Activated CD4-positive, alpha-beta T cell treated with anti-CD3 and anti-CD28 coated beads for 24 hours (primary cell): ENCODE measurements around the gene TRIML1.

Experiments
- DNase-seq, 2 donors: peaks; one replicate each; pipeline ENCODE4 v3.0.0-alpha.2; 2020; ENCODE audit warnings: low read depth in 2 of 2

The TRIML1 gene, protein sequence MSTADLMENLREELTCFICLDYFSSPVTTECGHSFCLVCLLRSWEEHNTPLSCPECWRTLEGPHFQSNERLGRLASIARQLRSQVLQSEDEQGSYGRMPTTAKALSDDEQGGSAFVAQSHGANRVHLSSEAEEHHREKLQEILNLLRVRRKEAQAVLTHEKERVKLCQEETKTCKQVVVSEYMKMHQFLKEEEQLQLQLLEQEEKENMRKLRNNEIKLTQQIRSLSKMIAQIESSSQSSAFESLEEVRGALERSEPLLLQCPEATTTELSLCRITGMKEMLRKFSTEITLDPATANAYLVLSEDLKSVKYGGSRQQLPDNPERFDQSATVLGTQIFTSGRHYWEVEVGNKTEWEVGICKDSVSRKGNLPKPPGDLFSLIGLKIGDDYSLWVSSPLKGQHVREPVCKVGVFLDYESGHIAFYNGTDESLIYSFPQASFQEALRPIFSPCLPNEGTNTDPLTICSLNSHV

DNA sequence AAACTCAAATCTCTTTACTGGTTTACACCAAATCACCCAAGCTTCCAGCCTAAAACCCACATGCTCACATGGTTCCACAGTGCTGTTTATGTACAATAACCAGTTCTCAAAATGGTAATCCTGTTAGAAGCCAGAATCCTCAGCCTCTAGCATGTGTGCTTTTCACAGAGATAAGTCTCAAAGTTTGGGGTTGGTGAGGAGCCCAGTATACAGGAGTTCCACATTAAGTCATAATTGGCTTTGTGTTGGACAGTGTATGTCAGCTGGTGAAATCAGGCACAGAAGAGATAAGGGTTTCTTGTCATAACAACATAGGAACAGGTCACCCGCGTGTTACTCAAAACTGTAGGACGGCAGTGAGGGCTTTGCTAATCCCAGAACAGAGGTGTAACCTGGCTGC lies at the start of gene TRIML1:
Gene TRIML1, plus strand, starts transcription at position 301 of the 400 bp plus-strand sequence. CDS start 118 bp downstream, outside the sequence.
- DNase-seq: no peak

DNA sequence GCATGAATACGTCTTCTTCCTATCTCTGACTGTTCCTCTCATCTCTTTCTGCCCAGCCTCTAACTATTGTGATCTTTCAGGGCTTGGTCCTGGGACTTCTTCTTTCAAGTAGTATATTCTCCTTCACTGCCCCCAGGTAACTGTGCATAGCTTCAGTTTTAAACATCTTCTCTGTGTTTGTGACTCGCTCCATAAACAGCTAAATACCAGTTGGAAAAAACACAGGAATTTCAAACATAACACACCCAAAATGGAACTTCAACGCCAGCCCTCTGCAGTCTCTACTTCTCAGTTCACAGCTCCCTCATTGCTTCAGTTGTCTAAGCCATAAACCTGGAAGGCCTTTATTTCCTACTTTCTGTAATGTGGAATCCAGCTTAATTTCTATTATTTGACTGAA lies 46.4 kb upstream of the TRIML1 start:
- DNase-seq: no peak

DNA sequence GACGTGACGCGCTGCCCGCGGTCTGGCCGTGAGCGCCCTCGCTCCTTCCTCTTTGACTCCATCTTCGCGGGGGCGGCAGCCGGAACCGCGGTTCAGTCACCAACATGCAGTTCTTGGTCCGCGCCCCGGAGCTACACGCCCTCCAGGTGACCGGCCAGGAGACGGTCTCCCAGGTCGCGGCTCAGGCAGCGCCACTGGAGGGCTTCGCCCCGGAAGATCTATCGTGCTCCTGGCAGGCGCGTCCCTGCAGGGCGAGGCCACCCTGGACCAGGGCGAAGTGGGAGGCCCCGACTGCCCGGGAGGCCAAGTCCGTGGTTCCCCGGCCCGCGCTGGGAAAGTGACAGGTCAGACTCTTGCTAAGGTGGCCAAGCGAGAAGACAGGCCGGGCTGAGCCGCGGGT lies 32.8 kb upstream of the TRIML1 start:
- DNase-seq: no peak

DNA sequence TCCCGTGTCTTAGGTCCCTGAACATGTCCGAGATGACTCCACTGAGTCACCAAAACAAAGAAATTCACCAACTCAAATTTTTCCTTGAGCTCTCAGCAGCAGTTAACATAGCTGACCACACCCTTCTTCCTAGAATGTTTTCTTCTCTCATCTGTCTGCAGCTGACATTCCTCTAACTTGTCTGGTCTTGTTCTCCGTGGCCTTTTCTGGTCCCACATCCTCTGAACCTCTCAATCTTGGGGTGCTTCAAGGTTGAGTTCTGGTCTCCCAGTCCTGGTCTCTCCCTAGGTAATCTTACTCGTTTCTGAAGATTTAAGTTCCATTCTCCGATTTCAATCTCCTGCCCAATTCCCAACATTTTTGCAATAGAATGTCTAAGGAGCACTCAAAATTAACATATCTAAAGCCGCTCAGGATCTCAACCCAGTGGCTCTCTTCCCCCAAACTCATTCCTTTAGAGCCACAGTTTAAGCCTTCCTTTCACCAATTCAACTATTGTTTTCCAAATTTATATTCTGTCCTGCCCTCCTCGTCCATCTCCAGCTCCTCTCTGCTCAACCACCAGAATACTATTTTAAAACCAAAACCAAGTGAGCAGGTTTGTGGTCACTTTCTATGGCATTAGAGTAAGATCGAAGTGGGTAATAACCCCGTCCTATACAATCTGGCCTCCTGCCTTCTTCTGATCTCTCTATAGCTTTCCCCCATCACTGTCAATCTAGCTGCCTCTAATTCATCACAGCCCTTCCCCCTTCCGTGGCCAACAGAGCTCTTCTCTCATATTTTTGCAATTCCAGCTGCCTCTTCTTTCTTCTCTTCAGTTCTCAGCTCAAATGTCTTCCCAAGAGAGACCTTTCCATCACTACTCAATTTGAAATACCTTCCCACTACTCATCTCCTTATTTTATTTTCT lies 31.1 kb upstream of the TRIML1 start:
- no peak for DNase-seq

DNA sequence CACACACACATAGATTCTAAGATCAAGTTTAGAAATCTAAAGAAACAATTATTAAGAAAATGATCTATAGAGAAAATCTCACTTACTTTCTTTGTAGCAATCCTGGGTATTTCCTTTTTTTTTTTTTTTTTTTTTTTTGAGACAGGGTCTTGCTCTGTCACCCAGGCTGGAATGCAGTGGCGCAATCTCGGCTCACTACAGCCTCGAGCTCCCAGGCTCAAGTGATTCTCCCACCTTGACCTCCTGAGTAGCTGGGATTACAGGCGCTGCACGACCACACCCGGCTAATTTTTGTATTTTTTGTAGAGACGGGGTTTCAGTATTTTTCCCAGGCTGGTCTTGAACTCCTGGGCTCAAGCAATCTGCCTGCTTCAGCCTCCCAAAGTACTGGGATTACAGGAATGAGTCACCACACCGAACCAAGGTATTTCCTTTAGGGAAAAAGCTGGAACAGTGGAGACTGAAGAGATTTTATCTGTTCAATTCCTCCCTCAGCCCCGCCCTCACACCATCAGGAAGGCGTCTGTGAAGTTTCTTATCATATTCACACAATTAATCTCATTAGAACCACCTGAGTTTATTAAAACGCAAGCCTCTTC lies 30.0 kb upstream of the TRIML1 start, which contains the start of gene TRIML2:
Gene TRIML2, minus strand, starts transcription at position 447 of the 599 bp plus-strand sequence. CDS start 4,235 bp downstream, outside the sequence.
- no peak for DNase-seq

DNA sequence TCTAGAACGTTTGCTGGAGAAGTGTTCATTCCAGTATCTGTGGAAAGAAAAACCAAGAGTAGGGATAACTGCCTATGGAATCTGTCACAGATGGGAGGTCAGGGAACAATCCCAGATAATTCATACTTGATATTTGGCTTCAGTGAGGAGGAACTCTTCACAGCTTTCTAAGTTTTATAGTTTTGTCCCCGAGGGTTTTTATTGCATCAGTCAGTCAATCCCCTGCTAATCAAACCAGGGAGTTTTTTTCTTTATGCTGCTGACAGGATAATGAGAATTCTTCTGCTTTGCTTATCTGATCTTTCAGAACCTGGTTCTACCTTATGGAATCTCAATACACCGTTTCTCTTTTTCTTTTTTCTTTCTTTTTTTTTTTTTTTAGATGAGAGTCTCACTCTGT lies 29.2 kb upstream of the TRIML1 start:
- no peak for DNase-seq

DNA sequence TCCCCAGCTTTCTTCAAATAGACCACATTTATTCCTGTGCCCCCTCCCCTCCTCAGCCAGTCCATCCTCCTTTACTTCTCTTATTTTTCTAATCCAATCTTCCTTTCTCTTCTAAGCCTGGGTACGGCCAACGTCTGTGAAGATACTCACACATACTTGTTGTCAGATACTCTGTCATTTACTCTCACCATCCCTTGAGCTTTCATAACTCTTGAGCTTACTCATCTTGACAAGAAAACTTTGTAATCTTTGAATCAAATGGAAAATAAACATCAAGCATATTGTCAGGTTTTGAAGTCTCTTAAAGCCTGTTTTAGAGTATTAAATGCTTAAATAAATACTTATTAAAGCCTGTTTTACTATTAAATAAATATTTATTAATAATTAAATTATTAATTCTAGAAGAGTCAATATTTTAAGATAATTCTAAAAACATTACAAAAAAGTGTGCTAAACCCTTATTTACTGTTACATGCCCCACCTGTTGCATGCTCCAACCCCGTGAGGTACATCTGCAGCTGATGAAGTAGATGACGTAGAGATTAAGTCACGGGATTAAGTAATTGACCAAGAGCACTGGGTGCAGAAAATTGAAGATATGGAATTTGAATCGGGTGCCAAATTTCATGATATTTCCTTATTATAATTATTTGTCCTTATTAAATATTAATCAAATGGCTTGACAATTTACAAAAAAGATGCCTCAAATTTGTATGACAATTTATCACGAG lies 28.3 kb upstream of the TRIML1 start:
- no peak for DNase-seq

DNA sequence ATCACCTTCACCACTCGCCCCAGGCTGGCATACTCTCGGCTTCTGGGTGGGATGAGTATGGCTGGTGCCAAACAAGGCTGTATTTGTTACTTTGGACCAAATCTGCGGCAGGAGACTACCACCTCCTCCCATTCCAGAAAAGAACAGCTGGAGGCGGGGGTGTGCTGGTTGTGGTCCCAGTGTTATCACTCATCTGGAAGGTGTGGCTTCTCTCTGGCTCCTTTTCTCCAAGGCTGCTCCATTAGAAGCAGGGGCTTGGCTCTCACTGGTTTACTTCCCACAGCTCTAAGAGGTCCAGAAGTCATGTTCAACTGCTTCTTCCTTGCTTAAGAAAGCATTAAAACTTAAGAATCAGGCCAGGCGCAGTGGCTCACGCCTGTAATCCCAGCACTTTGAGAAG lies 27.3 kb upstream of the TRIML1 start:
- DNase-seq: no peak

DNA sequence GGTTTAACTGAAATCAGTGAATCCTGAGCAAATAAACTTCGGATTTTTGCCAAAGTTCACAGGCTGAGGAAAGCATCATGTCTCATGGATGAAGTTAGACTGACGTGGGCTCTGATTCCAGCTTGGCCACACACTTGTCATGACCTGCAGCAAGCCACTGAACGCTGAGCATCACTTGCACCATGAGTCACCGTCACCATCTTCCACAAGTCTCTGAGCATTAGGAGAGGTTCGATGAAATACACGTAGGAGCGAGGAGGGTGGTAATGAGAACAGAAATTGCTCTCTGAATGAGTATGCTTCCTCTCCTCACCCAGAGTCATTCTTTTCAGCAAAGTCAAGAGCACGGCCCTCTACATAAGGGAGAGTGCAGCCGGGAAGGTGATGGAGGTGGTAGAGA lies 26.1 kb upstream of the TRIML1 start:
- DNase-seq: no peak

DNA sequence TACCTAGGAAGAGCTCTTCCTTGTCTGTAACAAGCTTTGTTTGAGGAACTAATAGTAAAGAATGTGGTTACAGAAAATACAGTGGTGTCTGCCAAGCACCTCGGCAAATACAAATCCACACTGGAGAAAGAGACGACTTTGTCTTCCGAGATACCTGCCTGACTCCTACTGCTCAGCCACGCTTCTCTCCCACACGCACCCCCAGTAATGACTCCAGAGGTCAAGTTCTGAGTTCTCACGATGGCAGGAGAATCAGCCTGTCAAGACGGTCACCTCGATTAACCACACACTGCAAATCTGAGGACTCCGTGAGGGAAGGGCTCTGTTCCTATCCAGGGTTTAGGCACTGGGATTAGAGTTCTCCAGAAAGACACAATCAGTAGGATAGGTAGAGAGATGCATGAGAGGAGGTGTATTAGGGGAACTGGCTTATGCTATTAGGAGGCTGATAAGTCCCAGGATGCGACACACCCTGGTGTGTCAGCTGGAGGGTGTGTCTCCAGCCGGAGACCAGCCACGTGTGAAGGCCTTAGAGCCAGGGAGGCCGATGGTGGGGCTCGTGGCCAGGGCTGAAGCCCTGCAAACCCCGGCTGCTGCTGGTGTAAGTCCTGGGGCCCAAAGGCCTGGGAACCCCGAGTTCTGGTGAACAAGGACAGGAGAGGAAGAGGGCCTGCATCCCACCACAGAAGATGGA lies 21.5 kb upstream of the TRIML1 start:
- DNase-seq: no peak

DNA sequence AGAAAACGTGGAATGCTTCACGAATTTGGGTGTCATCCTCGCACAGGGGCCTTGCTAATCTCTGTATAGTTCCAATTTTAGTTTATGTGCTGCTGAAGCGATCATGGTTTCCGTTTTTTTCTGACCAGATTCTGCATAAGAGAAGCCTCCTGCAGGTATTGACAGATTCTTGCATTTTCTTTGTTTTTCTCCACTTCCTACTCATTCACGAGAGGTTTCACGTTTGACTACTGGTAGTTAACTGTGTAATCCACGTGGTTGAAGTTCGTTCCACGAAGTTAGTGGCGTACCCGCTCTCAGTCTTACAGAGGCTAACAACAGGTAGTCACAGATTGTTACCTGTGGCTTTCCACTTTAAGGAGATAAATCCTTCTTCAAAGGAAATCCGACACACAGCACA lies 17.7 kb upstream of the TRIML1 start:
- DNase-seq: no peak

DNA sequence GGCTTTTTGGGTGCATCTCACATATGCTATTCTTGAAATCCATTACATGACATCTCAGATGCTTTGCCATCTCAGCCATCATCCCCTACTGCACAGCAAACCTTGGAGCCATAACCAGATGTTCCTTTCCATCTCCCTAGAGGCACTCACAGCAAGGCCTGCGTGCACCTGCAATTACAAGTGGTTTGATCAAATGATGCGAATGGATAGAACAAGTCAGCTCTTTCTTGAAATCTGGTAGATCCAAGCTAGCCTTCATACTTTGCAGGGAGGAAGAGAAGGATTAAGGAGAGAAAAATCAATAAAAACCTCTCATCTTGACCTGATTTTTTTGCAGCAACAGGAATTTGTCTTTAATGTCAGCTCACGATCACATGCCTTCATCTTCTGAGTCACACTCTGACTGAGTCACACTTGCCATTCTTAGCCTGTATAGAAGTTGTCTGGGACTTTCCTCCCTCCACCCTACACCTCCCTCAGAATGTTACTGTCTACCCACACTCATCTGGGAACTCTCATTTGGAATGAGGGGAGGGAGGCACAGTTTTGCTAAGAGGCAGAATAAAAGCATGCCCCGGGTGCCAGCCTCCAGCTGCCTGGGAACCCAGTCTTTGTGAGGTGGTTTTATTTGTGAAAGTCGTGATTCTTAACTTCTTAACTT lies 11.9 kb upstream of the TRIML1 start:
- no peak for DNase-seq

DNA sequence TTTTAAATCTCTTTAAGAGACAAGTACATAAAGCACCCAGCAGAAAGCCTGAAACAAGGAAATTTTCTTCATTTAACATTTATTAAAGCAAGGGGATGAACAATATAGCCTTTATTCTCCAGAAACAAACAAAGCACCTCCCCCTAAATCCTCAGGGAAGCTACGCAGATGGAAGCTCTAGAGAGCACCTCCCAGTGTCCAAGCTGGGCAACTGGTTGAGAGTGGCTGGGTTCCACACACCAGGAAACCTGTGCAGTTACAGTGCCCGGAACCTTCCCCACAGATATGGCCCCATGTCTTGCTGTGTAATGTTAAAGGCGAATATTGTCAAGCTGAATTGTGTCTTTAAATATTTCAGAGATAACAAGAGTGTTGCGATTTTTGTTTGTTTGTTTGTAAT lies 8.9 kb upstream of the TRIML1 start:
- no peak for DNase-seq

DNA sequence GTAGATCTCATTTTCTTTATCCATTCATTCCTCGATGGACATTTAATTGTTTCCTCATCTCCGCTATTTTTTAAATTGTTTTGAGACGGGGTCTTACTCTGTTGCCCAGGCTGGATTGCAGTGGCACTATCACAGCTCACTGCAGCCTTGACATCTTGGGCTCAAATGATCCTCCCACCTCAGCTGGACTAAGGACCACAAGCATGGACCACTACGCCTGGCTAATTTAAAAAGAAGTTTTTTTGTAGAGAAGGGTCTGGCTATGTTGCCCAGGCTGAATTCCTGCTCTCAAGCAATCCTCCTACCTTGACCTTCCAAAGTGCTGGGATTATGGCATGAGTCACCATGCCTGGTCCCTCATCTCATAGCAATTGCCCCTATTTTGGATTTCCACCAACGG lies 7.0 kb upstream of the TRIML1 start:
- DNase-seq: no peak

DNA sequence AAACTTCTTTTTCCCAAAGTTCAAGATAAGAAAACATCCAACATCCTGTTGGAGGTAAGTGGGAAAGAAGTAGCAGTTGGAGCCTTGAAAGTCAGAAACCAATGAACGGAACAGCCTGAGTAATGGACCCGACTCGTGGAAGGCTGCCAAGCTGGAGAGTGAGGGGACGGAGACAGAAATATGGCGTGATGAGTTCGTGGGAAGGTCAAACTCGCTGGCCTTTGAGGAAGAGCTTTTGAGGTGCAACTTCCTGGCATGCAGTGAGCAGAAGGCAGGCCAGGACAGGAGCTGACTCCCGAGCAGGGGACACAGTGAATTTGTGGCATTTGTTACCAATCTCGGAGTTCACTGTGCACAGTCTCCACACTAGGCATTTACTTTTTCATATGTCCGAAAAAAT lies 1.0 kb upstream of the TRIML1 start:
- DNase-seq: no peak

DNA sequence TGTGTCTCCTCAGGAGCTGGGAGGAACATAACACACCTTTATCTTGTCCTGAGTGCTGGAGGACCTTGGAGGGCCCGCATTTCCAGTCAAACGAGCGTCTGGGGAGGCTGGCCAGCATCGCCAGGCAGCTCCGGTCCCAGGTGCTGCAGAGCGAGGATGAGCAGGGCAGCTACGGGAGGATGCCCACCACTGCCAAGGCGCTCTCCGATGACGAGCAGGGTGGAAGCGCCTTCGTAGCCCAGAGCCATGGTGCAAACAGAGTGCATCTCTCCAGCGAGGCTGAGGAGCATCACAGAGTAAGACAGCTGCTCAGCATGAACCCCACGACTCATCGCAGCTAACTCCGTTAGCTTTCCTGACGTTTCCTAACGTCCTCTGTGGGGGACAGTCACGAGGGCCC lies 430 bp downstream of the TRIML1 start:
- no peak for DNase-seq

DNA sequence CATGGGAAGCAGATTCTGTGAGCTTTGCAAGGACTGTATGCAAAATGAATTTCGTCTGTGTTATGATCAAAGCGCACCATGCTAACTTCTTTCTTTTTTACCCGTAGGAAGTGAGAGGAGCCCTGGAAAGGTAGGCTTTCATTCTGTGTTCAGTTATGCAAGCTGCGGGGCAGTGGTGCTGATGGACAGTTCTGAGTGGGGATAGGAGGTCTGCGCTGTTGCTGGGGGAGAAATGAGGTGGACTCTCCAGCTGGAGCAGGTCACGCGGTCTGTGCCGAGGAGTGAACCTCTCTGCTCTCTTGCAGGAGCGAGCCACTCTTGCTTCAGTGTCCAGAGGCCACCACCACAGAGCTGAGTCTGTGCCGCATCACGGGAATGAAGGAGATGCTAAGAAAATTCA lies 4.5 kb downstream of the TRIML1 start:
- DNase-seq: no peak

DNA sequence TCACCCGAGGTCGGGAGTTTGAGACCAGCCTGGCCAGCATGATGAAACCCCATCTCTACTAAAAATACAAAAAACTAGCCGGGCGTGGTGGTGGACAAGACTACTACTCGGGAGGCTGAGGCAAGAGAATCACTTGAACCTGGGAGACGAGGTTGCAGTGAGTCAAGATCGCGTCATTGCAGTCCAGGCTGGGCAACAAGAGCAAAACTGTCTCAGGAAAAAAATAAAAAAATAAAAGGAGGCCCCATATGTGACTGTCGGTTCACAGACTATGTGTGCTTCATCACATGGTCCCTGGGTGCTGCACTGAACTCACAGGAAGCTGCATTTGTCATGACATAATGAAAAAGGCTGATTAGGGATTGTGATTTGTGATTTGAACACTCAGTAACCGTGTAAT lies 6.4 kb downstream of the TRIML1 start:
- no peak for DNase-seq

DNA sequence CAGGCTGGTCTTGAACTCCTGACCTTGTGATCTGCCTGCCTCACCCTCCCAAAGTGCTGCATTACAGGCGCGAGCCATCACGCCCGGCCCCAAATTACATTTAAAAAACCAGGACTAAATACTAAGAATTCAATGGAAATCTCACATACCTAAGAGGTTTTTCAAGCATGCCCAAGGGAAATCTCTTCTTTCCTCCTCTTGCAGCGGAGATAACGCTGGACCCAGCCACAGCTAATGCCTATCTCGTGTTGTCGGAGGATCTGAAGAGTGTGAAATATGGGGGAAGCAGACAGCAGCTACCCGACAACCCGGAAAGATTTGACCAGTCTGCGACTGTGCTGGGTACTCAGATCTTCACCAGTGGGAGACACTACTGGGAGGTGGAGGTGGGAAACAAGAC lies 7.4 kb downstream of the TRIML1 start:
- no peak for DNase-seq

DNA sequence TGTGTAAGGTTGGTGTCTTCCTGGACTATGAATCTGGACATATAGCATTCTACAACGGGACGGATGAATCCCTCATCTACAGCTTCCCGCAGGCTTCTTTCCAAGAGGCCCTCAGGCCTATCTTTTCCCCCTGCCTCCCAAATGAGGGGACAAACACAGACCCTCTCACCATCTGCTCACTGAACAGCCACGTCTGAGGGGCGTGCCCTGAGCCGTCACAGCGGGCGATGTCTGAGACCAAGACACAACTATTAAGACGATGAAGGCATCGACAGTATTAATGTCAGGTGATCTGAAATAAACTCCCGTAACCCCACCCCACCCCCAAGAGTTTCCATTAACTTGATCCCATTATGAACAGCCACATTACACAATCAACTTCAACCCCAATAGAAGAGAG lies 7.9 kb downstream of the TRIML1 start:
- no peak for DNase-seq
